Subcutaneous abdominal adipose tissue (tissue), 5 donors: ENCODE results near the gene PLEKHG3.

Source experiments
- H3K27ac ChIP-seq: one replicate; pipeline ENCODE4 v1.7.0; 2013; ENCODE audit warnings: low read depth, mild to moderate bottlenecking, inconsistent platforms, low read length, moderate library complexity
- H3K27me3 ChIP-seq, 5 donors: one replicate each; pipeline ENCODE4 v1.7.0; 2013; ENCODE audit warnings: low read length in 5 of 5, inconsistent platforms in 1 of 5; ENCODE audit not compliant: control insufficient read depth in 5 of 5, insufficient read depth in 4 of 5
- H3K36me3 ChIP-seq, 5 donors: one replicate each; pipeline ENCODE4 v1.7.0; 2013; ENCODE audit warnings: low read length in 5 of 5; ENCODE audit not compliant: control insufficient read depth in 5 of 5, insufficient read depth in 5 of 5
- H3K4me1 ChIP-seq, 5 donors: one replicate each; pipeline ENCODE4 v1.7.0; 2013; ENCODE audit warnings: low read length in 5 of 5, mild to moderate bottlenecking in 3 of 5, moderate library complexity in 1 of 5; ENCODE audit not compliant: control insufficient read depth in 5 of 5, insufficient read depth in 5 of 5
- H3K4me3 ChIP-seq, 5 donors: one replicate each; pipeline ENCODE4 v1.7.0; 2013; ENCODE audit warnings: low read length in 5 of 5, low read depth in 1 of 5
- H3K9ac ChIP-seq, 5 donors: one replicate each; pipeline ENCODE4 v1.7.0; 2013; ENCODE audit warnings: low read length in 5 of 5, mild to moderate bottlenecking in 4 of 5, moderate library complexity in 3 of 5
- H3K9me3 ChIP-seq, 5 donors: one replicate each; pipeline ENCODE4 v1.7.0; 2013; ENCODE audit warnings: low read length in 5 of 5; ENCODE audit not compliant: control insufficient read depth in 5 of 5
- donor health status: healthy.
- donor health status: healthy.
- donor health status: healthy.
- donor health status: healthy.
- donor health status: healthy.

PLEKHG3 gene

GRCh38 chr14:64772397-64772950 lies 68.2 kb downstream of the PLEKHG3 start:
- peaks cover 0 to 7% (median 0%) of the 10 kb centered on the region in 5 donors for H3K9me3 ChIP-seq
- no peaks in the 10 kb centered on the region for H3K4me1 ChIP-seq
- no peak overlapping the region for H3K4me3 ChIP-seq
- no peak overlapping the region for H3K27ac ChIP-seq
- no peaks in the 10 kb centered on the region for H3K27me3 ChIP-seq
- H3K9ac ChIP-seq = no peak overlapping the region
- peaks cover 0 to 7% (median 0%) of the 10 kb centered on the region in 5 donors for H3K36me3 ChIP-seq

DNA sequence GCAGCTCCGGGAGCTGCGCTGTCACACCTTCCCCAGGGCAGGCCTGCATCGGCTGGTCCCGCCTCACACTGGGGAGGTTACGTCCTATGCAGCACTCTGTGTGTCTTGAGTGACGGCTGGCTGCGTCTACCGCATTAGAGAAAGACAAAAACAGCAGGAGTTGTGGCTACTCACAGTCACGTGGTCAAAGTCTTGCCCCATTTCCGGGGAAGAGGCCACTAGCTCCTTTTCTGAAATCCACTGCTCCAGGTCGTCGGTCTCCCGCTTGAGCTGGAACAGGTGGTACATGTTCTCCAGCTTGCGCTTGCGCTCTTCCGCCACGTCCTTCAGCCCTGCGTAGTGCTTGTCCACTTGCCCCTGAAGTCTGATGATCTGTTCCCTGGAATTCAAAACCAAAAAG lies 68.8 kb downstream of the PLEKHG3 start:
- peaks cover 0 to 2% (median under 1%) of the 10 kb centered on the region in 5 donors for H3K4me1 ChIP-seq
- peaks cover 0 to 7% (median 0%) of the 10 kb centered on the region in 5 donors for H3K9me3 ChIP-seq
- no peak overlapping the region for H3K9ac ChIP-seq
- H3K27me3 ChIP-seq = no peaks in the 10 kb centered on the region
- peaks cover 0 to 7% (median 0%) of the 10 kb centered on the region in 5 donors for H3K36me3 ChIP-seq
- H3K4me3 ChIP-seq = no peak overlapping the region
- H3K27ac ChIP-seq = no peak overlapping the region

- H3K4me1 ChIP-seq = peaks cover 0 to 7% (median 3%) of the 10 kb centered on the region in 5 donors
- no peak overlapping the region for H3K4me3 ChIP-seq
- H3K9me3 ChIP-seq = peaks cover 0 to 7% (median 0%) of the 10 kb centered on the region in 5 donors
- H3K27ac ChIP-seq = no peak overlapping the region
- H3K36me3 ChIP-seq = peaks cover 0 to 7% (median 0%) of the 10 kb centered on the region in 5 donors
- H3K9ac ChIP-seq = no peak overlapping the region
- H3K27me3 ChIP-seq = no peaks in the 10 kb centered on the region
Measured at GRCh38 chr14:64773577-64773976, 69.4 kb downstream of the PLEKHG3 start.

DNA sequence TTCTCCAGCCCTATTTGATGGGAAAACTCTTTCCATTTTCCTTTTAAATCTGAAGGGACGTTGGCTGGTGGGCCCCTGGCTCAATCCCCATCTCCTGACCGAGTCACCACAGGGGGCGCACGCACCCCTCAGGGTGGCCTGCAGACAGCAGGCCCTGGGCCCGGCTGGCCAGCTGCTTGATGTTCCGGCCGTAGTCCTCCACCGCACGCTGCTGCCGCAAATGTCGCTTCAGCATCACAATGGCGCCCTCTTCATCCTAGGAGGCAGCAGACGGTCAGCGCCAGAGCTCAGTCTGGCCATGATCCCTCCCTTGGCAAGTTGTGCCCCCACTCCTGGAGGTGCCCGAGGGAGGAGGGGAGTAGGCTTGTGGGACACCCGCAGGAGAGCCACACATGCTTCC lies 70.0 kb downstream of the PLEKHG3 start:
- H3K4me3 ChIP-seq = no peak overlapping the region
- H3K9me3 ChIP-seq = peaks cover 0 to 7% (median 0%) of the 10 kb centered on the region in 5 donors
- peaks cover 0 to 7% (median 3%) of the 10 kb centered on the region in 5 donors for H3K4me1 ChIP-seq
- no peaks in the 10 kb centered on the region for H3K27me3 ChIP-seq
- no peak overlapping the region for H3K9ac ChIP-seq
- no peak overlapping the region for H3K27ac ChIP-seq
- peaks cover 0 to 7% (median 0%) of the 10 kb centered on the region in 5 donors for H3K36me3 ChIP-seq

DNA sequence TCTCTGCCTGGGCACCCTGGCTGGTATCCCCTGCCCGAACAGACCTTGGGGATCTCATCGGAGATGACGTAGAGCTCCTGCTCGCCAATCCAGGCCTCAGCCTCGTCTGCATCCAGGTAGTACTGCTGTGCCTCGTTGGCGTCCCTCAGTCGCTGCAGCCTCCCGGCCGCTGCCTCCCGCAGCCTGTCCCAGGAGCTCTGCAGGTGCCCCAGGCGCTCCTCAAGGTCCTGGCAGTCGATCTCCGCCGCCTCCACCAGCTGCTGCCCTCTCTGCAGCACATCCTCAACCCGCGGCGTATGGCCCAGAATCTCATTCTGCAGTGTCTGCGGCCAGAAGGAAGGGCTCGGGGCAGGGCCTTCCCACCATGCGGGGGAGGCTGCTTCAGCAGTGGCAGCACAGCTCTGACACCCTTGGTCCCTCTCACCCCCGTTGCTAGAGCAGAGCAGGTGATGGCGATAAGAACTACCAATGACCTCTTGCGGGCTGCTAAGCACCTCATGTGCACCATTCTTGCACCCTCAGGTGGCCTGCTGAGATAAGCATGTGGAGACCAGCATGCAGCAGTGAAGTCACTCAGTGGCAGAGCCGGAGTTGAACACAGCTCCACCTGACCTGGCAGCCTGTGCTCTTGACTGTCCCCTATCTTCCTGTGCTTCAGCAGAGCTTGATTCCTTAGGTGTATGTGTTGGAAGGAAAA lies 71.0 kb downstream of the PLEKHG3 start:
- Histone ChIP-seq H3K9ac (no peak overlapping the region), H3K9me3 (peaks cover 0 to 7% (median 0%) of the 10 kb centered on the region in 5 donors), H3K27ac (no peak overlapping the region), H3K36me3 (peaks cover 0 to 6% (median 0%) of the 10 kb centered on the region in 5 donors), H3K4me1 (peaks cover 0 to 7% (median 3%) of the 10 kb centered on the region in 5 donors), H3K4me3 (no peak overlapping the region), H3K27me3 (no peaks in the 10 kb centered on the region)

GRCh38 chr14:64777461-64777860 lies 73.2 kb downstream of the PLEKHG3 start:
- Histone ChIP-seq H3K9ac (no peak overlapping the region), H3K27ac (no peak overlapping the region), H3K4me3 (no peak overlapping the region), H3K27me3 (no peaks in the 10 kb centered on the region), H3K4me1 (peaks cover 0 to 7% (median 3%) of the 10 kb centered on the region in 5 donors), H3K36me3 (peaks cover 0 to under 1% (median 0%) of the 10 kb centered on the region in 5 donors), H3K9me3 (peaks cover 0 to 7% (median 0%) of the 10 kb centered on the region in 5 donors)

DNA sequence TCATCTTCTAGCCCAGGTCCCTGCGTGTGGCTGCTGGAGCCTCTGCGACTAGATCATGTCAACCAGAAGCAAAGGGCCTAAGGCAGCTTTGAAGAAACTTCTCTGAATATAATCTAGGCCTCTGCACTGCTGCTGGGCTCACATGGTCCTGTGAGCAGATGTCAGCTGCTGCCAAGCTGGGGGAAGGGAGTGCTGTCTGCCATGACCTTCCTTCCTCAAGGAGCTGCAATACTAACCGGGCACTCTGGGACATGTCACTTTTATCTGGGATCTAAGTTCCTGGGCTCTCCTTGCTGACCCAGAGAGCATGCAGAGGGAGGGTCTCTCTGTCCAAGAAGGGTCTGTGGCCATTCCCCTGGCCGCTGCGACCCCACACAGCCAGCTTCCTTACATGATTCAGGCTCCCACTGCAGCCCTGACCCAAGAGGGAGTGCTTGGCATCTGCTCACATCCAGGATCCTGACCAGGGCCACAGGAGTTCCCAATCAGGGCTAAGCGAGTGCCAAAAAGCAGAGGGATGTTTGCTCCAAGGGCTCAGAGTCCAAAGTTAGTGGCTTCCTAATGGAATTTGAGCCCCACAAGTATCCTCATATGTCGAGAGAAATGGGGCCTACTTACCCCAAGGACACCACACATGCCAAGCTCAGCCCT lies 74.0 kb downstream of the PLEKHG3 start:
- H3K4me1 ChIP-seq = peaks cover 0 to 7% (median 3%) of the 10 kb centered on the region in 5 donors
- no peak overlapping the region for H3K4me3 ChIP-seq
- H3K27me3 ChIP-seq = no peaks in the 10 kb centered on the region
- peak overlapping the region; percentile 23 for H3K27ac ChIP-seq
- peaks cover 0 to 4% (median 0%) of the 10 kb centered on the region in 5 donors for H3K9me3 ChIP-seq
- H3K36me3 ChIP-seq = no peaks in the 10 kb centered on the region
- no peak overlapping the region for H3K9ac ChIP-seq

- H3K27ac ChIP-seq = no peak overlapping the region
Measured at GRCh38 chr14:64779472-64779871, 75.2 kb downstream of the PLEKHG3 start.

GRCh38 chr14:64782196-64782595 lies 78.0 kb downstream of the PLEKHG3 start:
- Histone ChIP-seq H3K4me3 (no peak overlapping the region), H3K36me3 (no peaks in the 10 kb centered on the region)

More at GRCh38 chr14:64779472-64779871, 75.2 kb downstream of the PLEKHG3 start:
- Histone ChIP-seq H3K9ac (no peak overlapping the region), H3K27me3 (no peaks in the 10 kb centered on the region), H3K36me3 (no peaks in the 10 kb centered on the region), H3K4me3 (no peak overlapping the region), H3K4me1 (peaks cover 0 to 7% (median 3%) of the 10 kb centered on the region in 5 donors), H3K9me3 (no peaks in the 10 kb centered on the region)

GRCh38 chr14:64784006-64784405 lies 79.8 kb downstream of the PLEKHG3 start:
- Histone ChIP-seq H3K4me1 (no peaks in the 10 kb centered on the region), H3K27me3 (no peaks in the 10 kb centered on the region), H3K4me3 (no peak overlapping the region), H3K9ac (no peak overlapping the region), H3K27ac (no peak overlapping the region), H3K36me3 (no peaks in the 10 kb centered on the region), H3K9me3 (no peaks in the 10 kb centered on the region)

More at GRCh38 chr14:64782196-64782595, 78.0 kb downstream of the PLEKHG3 start:
- Histone ChIP-seq H3K27ac (no peak overlapping the region), H3K9ac (no peak overlapping the region), H3K4me1 (peaks cover 0 to 7% (median 3%) of the 10 kb centered on the region in 5 donors), H3K9me3 (no peaks in the 10 kb centered on the region), H3K27me3 (no peaks in the 10 kb centered on the region)
